ENCODE data around the gene SH2D1B. TPM values are rescaled to one million over a fixed set of nuclear protein-coding genes. Genes with fewer than 3 reads are reported as not detected.

The SH2D1B gene, protein sequence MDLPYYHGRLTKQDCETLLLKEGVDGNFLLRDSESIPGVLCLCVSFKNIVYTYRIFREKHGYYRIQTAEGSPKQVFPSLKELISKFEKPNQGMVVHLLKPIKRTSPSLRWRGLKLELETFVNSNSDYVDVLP
- under 0.01 TPM in 2 replicates for total RNA-seq

DNA sequence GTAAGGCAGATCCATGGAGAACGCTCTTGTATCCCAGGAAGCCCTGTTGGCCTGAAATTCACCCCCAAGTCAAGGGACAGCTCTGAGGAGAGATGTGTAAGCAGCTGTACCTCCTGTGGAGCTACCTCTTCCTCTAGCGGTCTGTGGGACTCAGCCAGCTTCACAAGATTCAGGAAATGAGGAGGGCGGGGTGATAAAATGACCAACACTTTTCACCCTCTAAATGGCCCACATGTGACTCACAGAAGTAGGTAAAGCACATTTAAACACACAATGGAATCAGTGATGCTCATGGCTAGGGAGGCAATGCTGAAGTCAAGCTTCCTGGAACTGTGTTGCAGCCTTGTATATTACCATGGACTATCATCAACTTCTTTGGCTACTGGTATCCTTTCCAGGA lies at the start of gene SH2D1B:
TSS of gene SH2D1B (minus strand) at position 135 of the 400 bp plus-strand sequence. CDS start at position 15, 120 bp downstream.

DNA sequence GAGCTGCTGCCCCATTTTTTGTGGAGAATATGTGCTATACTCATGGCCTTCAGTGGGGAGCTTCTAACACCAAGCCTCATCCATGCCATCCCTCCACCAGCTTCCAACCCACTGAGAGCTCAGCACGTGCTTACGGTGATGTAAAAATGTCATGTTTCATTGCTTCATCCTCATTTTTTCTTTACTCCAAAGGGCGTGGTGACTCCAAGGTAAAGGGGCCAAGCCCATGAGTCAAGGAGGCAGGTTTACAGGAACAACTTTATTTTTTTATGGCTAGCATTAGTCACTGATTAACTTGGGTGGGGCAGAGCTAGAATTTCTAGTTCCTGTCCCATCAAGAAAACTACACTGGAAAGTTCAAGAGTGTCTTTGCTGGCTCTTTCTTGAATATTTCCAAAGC lies 30.6 kb downstream of the SH2D1B start, which contains the start of gene C1orf226:
TSS of gene C1orf226 (plus strand) at position 346 of the 400 bp plus-strand sequence. CDS start 174 bp downstream, outside the sequence.

DNA sequence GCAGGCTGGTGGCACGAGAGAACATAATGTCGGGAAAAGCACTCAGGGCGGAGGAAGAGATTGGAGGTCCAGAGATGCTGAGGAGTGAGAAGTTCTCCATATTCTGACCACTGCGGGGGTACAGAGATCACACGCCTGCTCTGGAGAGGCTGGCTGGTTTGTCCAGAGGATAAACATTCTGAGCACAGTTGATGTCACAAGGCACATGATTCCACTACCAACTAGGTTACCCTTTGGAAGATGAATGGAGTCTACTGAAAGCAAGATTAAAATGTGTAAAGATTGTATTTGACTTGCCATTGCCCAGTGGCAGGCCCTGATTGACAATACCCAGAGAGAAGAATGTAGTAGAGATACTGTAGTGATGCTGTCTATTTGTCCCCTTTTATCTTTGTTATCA lies 35.2 kb downstream of the SH2D1B start, which contains the start of gene SPATA46:
TSS of gene SPATA46 (minus strand) at position 164 of the 400 bp plus-strand sequence. CDS start at position 100, 64 bp downstream.

Other genes with a start within 250 kb of the SH2D1B start
- not detected in 2 replicates for gene SPATA46, start 35.3 kb downstream of the SH2D1B start, total RNA-seq
- gene C1orf226, start 30.4 kb downstream of the SH2D1B start, total RNA-seq = under 0.01 TPM in 1 of 2 replicates, not detected in the other
- 43.0 and 69.4 TPM in 2 replicates for gene UHMK1, start 85.7 kb upstream of the SH2D1B start, total RNA-seq
- 132 and 141 TPM in 2 replicates for gene UAP1, start 149.6 kb upstream of the SH2D1B start, total RNA-seq
- 181 and 196 TPM in 2 replicates for gene DDR2, start 220.3 kb upstream of the SH2D1B start, total RNA-seq